Stimulated activated CD8-positive, alpha-beta memory T cell treated with anti-CD3 and anti-CD28 coated beads, Interleukin-7, amount 100 ng/mL, for 1 hour (primary cell): Measurements from ENCODE around the gene PAK4.

Experiments used
- DNase-seq, 2 donors: peaks; one replicate each; pipeline ENCODE4 v3.0.0-alpha.2; 2020; ENCODE audit warnings: low read depth in 2 of 2

PAK4 gene

DNA sequence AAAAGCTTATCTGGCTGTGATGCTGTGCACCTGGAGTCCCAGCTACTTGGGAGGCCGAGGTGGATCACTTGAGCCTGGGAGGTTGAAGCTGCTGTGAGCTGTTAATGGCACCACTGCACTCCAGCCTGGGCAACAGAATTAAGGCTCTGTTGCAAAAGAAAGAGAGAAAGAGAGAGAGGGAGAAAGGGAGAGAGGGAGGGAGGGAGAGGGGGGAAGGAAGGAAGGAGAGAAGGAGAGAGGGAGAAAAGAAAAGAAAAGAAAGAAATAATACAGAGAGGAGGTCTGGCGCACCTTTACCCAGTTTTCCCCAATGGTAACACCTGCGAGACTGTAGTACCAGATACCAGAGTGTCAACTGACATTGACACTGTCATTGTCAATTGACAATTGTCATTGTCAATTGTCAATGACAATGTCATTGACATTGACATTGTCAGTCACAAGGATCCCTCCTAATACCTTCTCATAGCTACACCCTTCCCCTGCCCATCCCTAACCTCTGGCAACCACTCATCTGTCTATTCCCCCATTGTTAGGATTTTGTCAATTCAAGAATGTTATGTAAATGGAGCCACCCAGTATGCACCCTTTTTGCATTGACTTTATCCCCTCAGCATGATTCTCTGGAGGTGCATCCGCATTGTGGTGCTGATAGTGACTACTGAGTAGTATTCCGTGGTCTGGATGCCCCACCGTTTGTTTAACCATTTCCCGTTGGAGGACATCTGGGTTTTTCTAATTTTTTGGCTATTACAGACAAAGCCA, 21.3 kb downstream of the PAK4 start:
- no peak for DNase-seq

DNA sequence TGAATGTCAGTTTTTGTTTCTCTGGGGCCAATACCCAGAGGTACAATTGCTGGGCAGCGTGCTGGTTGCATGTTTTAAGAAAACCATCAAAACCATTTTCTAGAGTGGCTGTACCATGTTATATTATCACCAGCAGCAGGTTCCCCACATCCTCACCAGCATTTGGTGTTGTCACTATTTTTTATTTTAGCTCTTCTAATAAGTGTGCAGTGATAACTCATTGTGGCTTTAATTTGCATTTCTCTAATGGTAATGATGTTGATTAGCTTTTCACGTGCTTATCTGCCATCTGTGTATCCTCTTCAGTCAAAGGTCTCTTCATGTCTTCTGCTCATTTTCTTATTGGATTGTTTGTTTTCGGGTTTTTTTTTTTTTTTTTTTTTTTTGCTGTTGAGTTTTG, 21.9 kb downstream of the PAK4 start:
- no peak for DNase-seq

DNA sequence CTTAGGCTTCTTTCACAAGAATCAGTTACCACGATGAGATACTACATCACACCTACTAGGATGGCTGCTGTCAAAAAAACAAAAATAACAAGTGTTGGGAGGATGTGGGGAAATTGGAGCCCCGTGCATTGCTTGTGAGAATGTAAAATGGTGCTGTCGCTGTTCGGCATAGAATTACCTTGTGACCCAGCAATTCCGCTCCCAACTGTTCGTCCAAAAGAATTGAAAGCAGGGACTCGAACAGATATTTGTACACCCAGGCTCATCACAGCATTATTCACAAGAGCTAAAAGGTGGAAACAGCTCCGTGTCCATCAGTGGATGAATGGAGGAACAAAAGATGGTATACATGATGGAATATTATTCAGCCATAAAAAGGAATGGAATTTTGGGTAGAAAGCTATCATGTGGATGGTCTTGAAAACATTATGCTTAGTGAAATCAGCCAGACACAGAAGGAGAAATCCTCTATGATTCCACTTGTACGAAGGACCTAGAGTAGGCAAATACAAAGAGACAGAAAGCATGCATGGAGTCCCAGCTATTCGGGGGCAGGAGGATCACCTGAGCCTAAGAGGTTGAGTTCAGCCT, 23.4 kb downstream of the PAK4 start:
- DNase-seq: no peak

DNA sequence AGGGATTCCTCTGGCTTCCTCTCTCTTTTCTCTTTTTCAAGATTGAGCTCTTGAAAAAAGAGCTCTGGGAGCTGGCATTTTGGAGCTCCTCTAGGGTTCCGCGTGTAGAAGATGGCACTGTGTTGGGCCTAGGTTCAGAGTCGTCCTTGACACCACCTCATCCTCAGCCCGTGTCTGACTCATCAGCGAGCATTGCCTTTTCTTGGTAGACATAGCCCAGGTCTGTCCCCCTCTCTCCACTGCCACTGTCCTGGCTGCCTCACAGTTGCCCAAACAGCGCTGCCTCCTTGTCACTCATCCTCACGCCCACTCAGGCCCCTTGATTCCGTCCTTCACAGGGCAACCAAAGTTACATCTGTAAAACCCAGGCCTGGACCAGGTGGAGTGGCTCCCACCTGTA, 24.6 kb downstream of the PAK4 start:
- DNase-seq: no peak

DNA sequence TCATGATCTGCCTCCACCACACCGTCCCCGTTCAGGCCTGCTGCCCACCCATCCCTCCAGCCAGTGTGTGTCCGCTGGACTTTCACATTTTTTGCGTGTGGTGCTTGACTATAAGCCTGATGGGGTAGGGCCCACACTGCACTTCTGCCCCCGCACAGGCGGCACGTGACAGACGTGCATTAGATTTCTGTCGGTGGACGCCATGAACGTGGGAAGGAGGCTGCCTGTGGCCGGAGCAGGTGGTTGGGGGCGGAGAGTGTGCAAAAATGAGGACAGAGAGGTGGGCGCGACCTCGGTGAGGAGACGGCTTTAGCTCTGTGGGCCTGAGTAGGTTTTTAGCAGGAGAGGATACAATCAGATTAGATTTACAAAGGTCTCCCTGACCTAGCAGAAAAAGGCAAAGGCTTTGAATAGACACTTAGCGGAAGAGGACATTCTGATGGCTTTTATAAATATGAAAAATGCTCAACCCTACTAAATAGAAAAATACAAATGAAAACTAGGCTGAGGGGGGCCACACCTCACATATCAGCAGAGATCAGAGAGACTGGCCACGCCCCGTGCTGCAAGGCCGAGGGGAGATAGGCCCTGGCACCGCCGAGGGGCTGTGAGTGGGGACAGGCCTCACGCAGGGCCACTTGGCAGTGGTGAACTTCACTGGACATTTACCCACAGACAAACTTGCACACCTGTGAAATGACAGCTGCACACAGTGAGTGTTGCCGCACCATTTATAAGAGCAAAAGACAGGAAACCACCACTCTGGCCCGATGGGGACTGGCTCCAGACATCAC, 25.4 kb downstream of the PAK4 start:
- DNase-seq: no peak

GRCh38 chr19:39152066-39152465, 26.5 kb downstream of the PAK4 start:
- DNase-seq: no peak

- no peak for DNase-seq
These were observed 28.6 kb downstream of the PAK4 start for GRCh38 chr19:39154100-39154628.

DNA sequence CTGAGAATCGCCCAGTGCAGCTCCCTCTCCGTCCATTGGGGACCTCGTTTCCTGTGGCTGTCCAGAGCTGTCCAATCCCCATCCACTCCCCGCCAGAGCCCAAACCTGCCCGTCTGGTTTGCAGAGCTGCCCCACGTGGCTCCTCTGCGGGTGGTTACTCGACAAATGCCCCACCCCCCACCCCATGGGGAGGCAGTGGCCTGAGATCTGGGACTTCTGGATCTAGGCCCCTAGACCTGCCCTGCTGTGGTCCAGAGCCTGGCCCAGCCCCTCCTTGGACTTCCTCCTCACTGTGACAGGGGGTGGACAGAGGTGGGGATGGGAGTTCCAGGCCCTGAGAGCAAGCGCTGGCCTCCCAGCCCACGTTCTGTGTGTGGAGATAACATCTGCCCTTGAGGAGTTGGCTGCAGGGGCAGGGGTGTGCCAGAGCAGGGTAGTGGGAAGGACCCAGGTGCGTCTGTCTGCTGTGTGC, 29.1 kb downstream of the PAK4 start:
- DNase-seq: no peak

DNA sequence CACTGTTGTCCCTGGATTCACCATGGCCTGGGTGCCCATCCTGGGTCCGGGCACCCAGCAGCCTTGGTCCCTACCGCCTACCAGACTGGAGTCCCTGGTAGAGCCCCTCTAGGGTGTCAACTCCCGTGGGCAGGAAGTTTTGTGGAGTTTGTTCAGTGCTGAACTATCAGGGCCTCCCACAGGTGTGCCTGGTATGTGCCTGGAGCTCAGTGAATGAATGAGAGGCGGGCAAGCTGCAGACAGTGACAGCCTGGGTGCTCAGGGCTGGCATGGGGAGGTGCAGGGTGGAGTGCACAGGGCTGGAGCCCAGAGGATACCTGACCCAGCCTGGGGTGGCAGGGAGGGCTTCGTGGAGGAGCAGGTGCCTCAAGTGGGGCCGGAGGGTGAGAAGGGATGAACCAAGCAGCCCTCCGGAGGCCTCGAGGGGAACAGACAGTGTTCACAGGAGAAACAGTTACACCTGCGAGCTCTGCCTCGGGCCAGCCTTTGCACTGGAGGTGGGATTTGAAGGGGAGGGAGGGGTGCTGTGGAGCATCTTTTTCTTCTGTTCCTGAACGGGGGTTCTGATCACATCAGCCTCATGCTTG, 29.6 kb downstream of the PAK4 start:
- DNase-seq: no peak

DNA sequence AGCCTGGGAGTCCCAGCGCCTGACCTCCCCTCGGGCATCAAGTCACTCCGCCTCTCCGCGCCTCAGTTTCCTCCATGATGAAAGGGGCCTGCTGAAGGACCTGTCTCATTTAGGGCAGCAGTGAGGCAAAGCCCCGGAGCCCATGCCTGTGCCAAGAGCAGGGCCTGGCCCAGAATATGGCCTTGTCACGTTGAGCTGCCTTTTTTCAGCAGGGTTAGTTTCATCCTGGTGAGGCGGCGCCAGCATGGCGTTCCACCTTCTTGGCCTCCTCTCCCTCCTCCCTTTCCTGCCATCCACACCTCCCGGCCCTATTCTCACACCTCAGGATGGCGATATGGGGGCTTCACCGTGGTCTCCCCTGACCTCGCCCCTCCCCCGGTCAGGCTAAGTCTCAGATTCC, 30.2 kb downstream of the PAK4 start:
- DNase-seq: no peak

GRCh38 chr19:39156326-39157230, 31.0 kb downstream of the PAK4 start:
- no peak for DNase-seq

- no peak for DNase-seq
These were observed 31.9 kb downstream of the PAK4 start for GRCh38 chr19:39157275-39157996.

DNA sequence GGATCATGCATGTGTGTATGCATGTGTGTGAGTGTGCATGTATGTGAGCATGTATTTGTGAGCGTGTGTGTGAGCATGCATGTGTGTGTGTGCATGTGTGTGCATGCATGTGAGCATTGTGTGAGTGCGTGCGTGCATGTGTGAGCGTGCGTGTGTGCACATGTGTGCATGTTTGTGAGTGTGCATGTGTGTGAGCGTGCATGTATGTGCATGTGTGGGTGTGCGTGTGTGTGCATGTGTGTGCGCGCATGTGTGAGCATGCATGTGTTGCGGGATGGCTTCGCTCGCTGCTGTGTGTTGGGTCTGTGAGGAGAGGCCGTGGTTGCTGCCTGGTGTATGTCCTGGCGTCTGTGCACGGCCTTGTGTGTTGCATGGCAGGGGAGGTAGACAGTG, 32.4 kb downstream of the PAK4 start:
- DNase-seq: no peak

- DNase-seq: no peak
These were observed 33.2 kb downstream of the PAK4 start for GRCh38 chr19:39158646-39159260.

DNA sequence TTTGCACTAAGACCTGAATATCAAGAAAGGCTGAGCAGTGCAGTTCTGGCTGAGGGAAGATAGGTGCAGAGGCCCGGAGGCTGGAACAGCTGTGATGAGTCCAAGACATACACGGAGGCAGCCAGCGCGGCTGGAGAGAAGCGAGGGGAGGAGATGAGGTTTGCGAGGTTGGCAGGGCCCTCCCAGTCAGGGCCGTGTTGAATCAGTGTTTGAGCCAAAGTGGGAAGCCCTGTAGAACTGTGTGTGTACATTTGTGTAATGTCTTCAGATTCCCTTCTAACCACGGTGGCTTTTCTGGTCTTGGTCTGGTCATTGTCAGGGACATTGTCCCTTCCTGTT, 34.9 kb downstream of the PAK4 start:
- no peak for DNase-seq

DNA sequence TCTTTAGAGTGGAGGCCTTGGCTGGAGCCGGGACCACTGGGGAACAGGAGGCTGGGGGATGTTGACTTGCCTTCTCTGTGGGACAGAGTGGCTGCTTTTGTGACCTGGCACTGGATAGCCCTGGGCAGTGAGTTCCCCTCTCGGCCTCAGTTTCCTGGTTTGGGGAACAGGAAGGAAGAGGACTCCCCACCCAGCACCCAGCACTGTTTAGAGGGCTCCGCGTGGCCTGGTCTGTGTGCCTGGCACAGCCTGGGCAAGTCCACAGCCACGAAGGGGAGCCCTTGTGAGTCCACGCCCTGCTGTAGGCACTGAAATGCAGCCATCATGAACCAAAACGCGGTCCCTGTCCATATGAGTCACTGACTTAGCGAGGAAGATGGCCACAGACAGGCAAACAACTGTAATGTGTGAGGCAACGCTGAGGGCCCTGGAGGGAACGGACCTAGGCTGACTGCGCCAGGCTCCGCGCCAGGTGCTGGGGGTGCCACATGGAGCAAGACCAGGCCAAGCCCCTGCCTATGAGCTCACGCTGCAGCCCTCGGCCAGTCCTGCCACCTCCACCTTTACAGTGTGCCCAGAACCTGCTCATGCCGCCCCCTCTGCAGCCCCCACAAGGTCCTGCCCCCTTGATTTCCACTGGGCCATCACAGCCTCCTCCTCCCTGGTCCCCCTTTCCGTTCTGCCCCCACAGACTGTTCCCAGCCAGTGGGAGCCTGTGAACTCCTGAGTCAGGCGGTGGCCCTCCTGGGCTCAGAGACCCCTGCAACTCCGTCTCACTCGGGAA, 35.5 kb downstream of the PAK4 start:
- no peak for DNase-seq

GRCh38 chr19:39162441-39163043, 37.0 kb downstream of the PAK4 start:
- no peak for DNase-seq

DNA sequence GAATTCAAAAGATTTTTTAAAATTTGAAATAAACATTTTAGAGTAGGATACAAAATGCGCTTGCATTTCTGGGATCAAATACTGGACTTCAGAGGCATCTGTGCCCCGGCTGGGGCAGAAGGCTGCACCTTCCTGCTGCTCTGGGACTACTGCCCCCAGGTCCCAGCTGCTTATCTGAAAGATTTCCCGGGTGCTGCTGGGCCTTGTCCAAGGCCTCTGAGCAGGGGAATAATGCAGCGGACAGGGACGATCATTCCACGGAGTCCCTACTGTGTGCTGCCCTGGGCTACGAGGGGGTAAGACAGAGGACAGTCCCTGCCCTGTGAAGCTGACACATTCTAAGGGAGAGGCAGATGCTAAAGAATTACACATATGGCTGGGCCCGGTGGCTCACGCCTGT, 38.0 kb downstream of the PAK4 start:
- DNase-seq: no peak

- DNase-seq: no peak
These were observed 38.7 kb downstream of the PAK4 start for GRCh38 chr19:39164289-39164688.
